Measurements from ENCODE around the gene MGAT5.

MGAT5 gene

DNA sequence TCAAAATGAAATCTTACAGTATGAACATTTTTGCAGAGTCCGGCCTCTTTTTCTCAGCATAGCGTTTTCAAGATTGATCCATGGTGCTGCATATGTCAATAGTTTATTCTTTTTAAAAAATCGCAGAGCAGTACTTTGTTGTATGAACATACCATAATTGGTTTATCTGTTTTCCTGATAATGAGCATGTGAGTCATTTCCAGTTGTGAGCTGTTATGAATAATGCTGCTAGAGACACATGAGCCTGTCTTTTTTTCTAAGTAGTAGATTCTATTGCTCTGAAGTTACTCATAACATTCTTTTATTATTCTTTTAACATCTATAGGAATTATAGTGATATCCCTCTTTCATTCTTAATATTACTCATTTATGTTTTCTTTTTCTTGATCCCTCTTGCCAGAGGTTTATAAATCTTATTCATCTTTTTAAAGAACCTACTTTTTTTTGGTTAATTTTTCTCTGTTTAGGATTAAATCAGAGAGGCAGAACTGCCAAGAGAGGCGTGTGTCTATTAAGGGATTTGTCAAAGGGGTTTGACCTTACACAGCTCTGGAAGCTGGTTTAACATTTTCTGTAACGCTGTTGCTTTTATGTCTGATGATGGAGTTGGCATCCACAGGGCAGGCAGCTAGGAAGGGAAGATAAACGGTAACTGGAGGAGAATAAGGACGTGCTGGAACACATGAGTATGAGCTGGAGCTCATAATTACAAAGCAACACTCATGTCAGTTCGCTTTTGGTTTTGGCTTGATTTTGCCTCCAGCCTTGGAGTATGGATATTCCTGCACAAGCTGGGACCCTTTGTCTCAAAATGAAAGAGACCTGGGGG lies 47.4 kb downstream of the MGAT5 start:
- DNase-seq (ENCODE audit: low spot score), result no peak

- no peak for DNase-seq (ENCODE audit: low spot score)
Measured at GRCh38 chr2:134301928-134302260, 48.0 kb downstream of the MGAT5 start.

DNA sequence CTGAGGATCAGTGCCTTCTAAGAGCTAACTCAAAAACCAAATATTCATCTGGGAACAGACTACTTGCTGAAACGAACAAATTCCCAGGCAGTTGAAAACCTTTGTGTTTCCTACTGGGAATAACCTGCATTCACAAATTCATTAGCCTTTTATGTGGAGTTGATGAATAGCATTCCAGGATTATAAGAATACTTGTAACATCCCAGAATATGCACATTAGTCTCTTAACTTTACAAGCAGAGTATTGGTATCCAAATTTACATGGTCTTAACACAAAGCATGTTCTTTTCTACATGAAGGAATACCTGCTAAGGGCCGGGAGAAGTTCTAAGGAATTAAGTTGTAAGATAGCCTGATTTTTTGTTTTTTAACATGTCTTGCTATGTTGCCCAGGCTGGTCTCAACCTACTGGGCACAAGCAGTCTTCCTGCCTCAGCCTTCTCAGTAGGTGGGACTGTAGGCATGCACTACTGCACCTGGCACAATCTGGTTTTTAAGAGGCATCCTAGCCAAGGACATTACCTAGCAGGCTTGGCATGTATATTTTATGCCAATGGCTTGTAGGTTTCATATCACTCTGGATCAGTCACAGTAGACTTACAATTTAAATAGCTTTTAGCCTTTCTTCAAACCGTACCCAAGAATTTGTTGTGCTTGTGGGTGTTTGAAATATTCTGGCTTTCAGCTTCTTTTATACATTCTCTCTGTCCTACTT lies 50.7 kb downstream of the MGAT5 start:
- DNase-seq (ENCODE audit: low spot score), result no peak

DNA sequence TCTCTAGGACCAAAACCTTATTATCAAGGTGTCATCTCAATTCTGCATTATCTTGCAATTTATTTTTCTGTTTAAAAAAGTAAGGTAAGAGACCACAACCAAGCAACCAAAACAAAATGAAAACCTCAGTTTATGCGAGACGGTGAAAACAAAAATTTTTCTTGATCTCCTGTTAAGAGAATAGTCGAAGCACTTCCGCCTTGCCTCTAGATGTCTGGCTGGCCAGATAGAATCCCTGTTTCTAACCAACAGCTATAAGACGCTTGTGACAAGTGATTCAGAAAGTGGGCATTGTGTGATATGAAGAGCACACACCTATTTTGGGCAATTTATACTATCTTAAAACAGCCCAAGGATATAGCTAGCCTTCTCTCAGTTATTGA lies 51.2 kb downstream of the MGAT5 start:
- no peak for DNase-seq (ENCODE audit: low spot score)

- DNase-seq (ENCODE audit: low spot score), result no peak
Measured at GRCh38 chr2:134306521-134306920, 52.6 kb downstream of the MGAT5 start.

DNA sequence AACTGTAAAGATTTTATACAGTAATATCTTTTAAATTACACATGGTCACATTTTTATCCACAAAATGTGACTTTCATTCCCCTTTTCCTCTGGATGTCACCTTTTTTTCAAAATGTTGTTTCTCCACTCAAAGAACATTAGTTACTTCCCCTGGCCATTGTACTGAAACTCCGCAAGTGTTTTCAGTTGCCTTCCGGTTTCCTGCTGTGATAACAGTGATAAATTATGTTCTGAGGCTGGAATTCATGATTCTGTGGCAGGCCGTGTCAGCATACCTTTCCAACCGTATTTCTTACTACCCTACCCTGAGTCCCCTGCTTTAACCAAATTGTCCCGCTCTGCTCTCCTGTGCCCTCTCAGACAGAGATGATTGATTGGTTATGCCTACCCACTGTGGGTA lies 53.5 kb downstream of the MGAT5 start:
- DNase-seq (ENCODE audit: low spot score), result no peak

GRCh38 chr2:134308474-134309385 lies 54.9 kb downstream of the MGAT5 start:
- DNase-seq (ENCODE audit: low spot score), result no peak

DNA sequence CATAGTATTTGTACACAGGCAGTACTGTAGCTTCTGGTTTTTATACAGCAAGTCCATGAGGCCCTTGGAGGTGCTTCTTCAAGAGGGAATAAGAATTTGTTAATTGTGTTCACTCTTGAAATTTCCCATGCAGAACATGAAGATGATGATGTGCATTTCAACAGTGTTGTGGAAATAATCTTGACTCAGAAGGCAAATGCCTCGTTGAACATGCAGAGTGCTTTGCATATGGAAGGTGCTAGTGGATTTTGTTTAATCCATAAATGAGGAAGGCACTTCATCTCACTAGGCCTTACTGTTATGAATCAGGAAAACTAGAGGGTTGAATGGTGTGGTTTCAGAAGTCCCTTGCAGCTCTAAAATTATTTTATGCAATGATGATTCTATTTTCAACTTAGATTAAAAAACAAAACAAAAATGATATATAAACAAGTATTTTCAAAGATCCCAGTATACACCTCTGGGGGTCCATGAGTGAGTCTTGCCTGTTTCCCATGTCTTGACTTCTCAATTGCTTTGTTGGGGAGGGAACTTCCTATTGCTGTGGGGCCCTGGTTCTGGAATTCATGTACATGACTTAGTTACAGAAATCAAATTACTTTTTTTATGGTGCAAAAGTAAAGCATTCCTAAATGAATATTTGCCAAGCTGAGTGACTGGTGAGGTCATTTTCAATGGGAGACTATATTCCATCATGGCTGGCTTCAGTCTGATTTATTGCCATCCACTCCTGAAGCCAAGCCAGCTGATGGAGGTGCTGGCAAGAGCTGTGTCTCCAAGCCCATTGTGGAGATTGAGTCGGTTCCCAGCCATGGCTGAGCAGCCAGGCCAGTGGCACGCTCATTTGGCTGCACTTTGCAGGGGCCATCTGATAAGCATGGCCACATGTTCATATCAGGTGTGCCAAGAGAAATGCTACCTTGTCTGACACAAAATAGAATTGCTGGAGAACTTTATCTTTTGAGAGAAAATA lies 56.5 kb downstream of the MGAT5 start:
- DNase-seq (ENCODE audit: low spot score), result no peak

DNA sequence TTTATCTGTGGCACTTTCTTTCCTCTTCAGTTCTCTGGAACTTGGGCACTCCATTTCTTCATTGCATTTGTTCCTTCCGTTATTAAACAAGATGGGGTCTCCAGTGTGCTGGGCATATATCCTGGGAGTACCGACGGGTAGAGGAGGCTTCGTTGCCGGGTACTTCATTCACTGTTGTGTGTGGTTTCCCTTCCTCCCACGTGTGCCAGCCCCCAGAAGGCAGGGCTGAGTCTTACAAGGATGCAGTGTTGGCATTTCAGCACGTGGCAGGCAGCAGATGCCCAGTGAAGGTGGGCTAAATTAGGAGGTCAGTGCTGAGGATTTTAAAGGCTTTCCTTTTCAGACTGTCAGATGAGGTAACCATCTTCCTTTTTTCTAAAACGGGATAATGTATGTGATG lies 58.6 kb downstream of the MGAT5 start:
- DNase-seq (ENCODE audit: low spot score), result no peak

- DNase-seq (ENCODE audit: low spot score), result no peak
Measured at GRCh38 chr2:134314202-134314601, 60.3 kb downstream of the MGAT5 start.

DNA sequence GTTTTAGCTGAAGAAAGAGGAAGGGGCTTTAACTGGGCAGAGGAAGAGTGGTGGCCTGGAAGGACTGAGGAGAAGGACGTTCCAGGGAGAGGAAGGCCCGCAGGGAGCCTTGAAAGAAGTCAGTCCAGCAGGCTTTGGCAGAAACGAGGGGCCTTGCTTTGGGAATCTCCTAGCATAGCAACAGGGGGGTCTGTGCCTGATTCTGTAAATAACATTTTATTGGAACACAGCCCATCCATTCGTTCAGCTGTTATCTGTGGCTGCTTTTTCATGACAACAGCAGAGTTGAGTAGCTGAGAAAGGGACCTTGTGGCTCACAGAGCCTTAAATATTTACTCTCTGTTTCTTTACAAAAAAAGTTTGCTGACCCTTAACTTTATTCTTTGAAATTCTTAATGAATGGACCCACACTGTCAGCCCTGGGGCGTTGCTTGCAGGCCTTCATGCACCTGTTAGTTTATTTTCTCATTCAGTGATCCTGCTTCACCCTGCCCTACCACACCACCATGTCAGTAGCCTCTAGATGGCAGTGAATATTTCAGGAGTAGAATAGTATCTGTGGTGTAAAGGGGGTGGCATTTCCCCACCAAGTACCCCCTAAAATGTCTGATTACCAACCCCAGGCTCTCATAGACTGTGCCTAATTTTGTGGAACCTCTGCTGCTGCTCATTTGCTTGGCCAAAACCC lies 61.0 kb downstream of the MGAT5 start:
- no peak for DNase-seq (ENCODE audit: low spot score)

DNA sequence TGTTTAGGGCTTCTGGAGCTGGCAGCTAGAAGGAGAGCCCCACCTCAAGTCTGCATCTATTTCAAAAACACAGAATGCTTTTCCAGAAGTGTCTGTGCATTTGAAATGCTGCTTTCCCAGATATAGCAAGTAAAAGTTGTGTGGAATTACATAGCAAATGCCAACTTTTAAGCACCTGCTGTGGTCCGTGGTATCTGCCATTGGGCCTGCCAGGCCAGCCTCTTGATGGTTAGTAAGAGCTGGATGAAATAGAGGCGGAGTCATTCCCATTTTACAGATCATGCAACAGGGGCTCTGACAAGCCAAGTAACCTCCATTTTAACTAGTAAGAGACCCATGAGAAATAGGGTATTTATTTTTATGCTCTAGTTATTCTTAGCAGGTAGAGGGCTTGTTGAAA lies 61.6 kb downstream of the MGAT5 start:
- no peak for DNase-seq (ENCODE audit: low spot score)

- no peak for DNase-seq (ENCODE audit: low spot score)
Measured at GRCh38 chr2:134319596-134320254, 65.9 kb downstream of the MGAT5 start.

DNA sequence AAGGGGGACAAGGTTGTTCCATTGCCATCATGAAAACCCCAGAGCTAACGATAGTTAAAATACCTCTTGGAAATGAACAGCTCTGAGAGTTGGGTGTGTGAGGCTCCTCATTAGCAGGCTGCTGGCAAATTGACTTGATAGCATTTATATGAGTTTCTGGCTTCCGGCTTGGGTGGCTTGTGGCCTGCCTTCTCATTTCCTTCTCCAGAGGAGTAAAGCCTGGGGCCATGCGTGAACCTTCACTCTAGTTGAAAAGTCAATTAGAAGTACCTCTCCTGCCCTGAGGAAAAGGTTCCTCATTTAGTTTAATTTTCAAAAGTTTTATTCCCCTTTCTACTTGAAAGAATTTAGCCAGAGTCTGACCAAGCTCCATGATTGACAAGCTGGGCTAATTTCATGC lies 67.1 kb downstream of the MGAT5 start:
- no peak for DNase-seq (ENCODE audit: low spot score)

- DNase-seq (ENCODE audit: low spot score), result no peak
Measured at GRCh38 chr2:134323777-134324176, 69.9 kb downstream of the MGAT5 start.

DNA sequence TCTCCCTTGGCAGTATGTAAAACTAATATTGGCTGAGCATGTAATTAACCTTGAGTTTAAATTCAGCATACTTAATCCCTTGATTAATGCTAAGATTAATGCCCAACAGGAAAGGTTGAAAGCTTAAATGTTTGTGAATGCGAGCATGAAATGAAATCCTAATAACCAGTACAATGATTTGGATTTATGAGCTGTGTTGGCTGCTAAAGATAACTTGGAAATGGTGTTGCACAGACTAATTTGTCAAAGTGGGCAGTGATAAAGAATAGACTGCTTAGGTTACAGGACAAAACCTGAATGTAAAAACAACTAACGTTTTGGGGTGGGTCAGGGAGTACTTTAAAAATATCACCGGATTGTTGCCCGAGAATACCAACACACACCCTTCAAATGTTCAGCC lies 70.6 kb downstream of the MGAT5 start:
- no peak for DNase-seq (ENCODE audit: low spot score)

GRCh38 chr2:134324947-134325346 lies 71.1 kb downstream of the MGAT5 start:
- no peak for DNase-seq (ENCODE audit: low spot score)

GRCh38 chr2:134325696-134326095 lies 71.8 kb downstream of the MGAT5 start:
- DNase-seq (ENCODE audit: low spot score), result no peak

- no peak for DNase-seq (ENCODE audit: low spot score)
Measured at GRCh38 chr2:134327367-134327766, 73.5 kb downstream of the MGAT5 start.

DNA sequence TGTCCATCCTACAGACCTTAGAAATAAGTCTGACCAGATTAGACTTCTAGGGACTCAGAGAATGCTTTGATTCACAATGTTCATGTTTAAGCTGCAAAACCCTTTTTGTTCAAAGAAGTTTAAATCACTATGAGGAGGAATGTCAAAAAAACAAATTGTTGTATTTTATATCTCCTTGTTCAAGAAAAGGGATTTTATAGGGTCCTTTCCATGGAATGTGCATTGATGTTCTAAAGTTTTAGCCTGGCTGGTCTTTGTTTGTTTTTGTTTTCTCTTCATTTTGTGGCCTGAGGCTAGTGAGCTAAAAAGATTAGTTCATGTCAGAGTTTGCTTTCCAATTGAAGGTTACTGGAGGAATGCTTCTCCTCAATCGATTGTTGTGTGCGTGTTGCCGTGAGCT lies 77.2 kb downstream of the MGAT5 start:
- DNase-seq (ENCODE audit: low spot score), result no peak

Data from hepatic stellate cell (primary cell).